Measurements from ENCODE around the gene FCER1G.

DNA sequence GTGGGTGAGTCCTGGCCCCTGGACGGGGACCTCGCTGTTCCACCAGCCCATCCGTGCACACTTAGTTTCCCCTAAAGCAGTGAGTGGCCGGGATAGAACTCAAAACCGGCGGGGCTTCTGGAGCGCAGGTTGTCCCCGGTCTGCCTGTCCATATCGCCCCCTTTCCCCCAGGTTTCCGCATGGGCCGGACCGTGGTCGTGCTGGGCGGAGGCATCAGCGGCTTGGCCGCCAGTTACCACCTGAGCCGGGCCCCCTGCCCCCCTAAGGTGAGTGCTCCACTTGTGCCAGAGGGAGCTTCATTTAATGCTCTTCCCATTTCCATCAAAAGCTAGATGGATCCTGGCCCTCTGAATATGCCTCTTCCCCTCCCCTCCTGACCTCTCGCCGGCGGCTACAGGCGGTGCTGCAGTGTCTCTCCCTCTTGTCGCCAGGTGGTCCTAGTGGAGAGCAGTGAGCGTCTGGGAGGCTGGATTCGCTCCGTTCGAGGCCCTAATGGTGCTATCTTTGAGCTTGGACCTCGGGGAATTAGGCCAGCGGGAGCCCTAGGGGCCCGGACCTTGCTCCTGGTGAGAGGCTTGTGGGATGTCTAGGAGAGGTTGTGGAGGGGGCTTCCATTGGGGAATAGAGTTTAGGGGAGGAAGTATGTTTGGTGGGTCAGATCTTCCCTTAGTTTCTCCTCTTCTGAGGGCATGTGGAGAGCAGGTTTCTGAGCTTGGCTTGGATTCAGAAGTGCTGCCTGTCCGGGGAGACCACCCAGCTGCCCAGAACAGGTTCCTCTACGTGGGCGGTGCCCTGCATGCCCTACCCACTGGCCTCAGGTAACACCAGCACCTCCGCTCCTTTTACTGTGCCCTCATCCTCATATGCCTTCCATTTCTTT is 48.2 kb upstream of the FCER1G start:
- TF ChIP-seq POLR2AphosphoS5 (IDR thresholded peaks at IDR 0.05; ENCODE audit: borderline replicate concordance, low read depth, low read length) (no peak), EZH2 (IDR thresholded peaks at IDR 0.05) (no peak)
